Activated CD4-positive, alpha-beta T cell treated with anti-CD3 and anti-CD28 coated beads for 36 hours (primary cell): ENCODE data around the gene CRPPA. TPM values are rescaled to one million over a fixed set of nuclear protein-coding genes. Genes with fewer than 3 reads are reported as not detected.
"Not testable (repeated sequence)": the region's sequence is repeated elsewhere in the genome, so short reads cannot be mapped to it uniquely, and the experiment has no call there.

Source experiments
- ATAC-seq: fragments of 200-7000 bp; cut with Tn5 transposase; one replicate; pipeline ENCODE4 v1.10.0; 2021; ENCODE audit warnings: mild to moderate bottlenecking, moderate library complexity
- CTCF ChIA-PET: fragments of 350-600 bp; sonication (Branson Sonifier 250); formaldehyde crosslinking; loops from one replicate; lab custom pipeline; 2021; ENCODE audit warnings: antibody characterized with exemption; lab: Charles Lee
- POLR2A ChIA-PET: fragments of 350-600 bp; sonication (Branson Sonifier 250); formaldehyde crosslinking; loops from one replicate; lab custom pipeline; 2021; ENCODE audit warnings: antibody characterized with exemption, inconsistent platforms; lab: Charles Lee
- DNase-seq: peaks from one replicate; pipeline ENCODE4 v3.0.0-alpha.2; 2020
- H3K27ac Mint-ChIP-seq: one replicate; pipeline ENCODE4 v1.8.0; 2021; ENCODE audit warnings: mixed read lengths
- H3K27me3 Mint-ChIP-seq: one replicate; pipeline ENCODE4 v1.8.0; 2021; ENCODE audit warnings: mixed read lengths
- H3K36me3 Mint-ChIP-seq: one replicate; pipeline ENCODE4 v1.8.0; 2021; ENCODE audit warnings: low read depth, mixed read lengths
- H3K4me1 Mint-ChIP-seq: one replicate; pipeline ENCODE4 v1.8.0; 2021; ENCODE audit warnings: mixed read lengths
- H3K4me3 Mint-ChIP-seq: one replicate; pipeline ENCODE4 v1.8.0; 2021; ENCODE audit warnings: mild to moderate bottlenecking, moderate library complexity, mixed read lengths
- H3K9me3 Mint-ChIP-seq: one replicate; pipeline ENCODE4 v1.8.0; 2021; ENCODE audit warnings: low read depth, mixed read lengths
- intact Hi-C, 2 experiments: fragments of 100-400 bp; cut with DNase I in 1 of 2; cut with micrococcal nuclease in 1 of 2; formaldehyde crosslinking; loops; one replicate each; pipeline versions ENCODE4 v1.14.2 to v1.15.1; 2022 to 2024; cut with DNase I, micrococcal nuclease
- total RNA-seq, 2 experiments: library from RNA; stranded (reverse); gene quantifications; one replicate each; pipeline ENCODE4 v1.2.3, GENCODE V29; 2021

Gene CRPPA
- total RNA-seq, 2 experiments from 2014 or later, result 1.0 to 1.4 TPM

- Mint-ChIP-seq H3K27ac (no peak overlapping the region), H3K36me3 (peaks cover 15% of the 10 kb centered on the region), H3K4me1 (no peaks in the 10 kb centered on the region), H3K4me3 (no peak overlapping the region), H3K27me3 (no peaks in the 10 kb centered on the region), H3K9me3 (peaks cover 21% of the 10 kb centered on the region)
- DNase-seq, result no peak
- ChIA-PET CTCF (no interaction called here), POLR2A (no interaction called here)
- no peak for ATAC-seq
- intact Hi-C loops, result no loop called here
Observed at GRCh38 chr7:16396766-16397500, 24.4 kb downstream of the CRPPA start.

GRCh38 chr7:16395121-16395520, 26.2 kb downstream of the CRPPA start:
- no peaks in the 10 kb centered on the region for H3K4me1 Mint-ChIP-seq
- no peak for ATAC-seq
- no peak overlapping the region for H3K4me3 Mint-ChIP-seq
- ChIA-PET POLR2A (no interaction called here), CTCF (interaction anchor here (1.0 kb wide), 1 partner anchor 10 kb away, joined by 3 read pairs; no protein-coding TSS in a partner anchor)
- H3K27ac Mint-ChIP-seq, result no peak overlapping the region
- H3K9me3 Mint-ChIP-seq, result peaks cover 14% of the 10 kb centered on the region
- H3K36me3 Mint-ChIP-seq, result peaks cover 11% of the 10 kb centered on the region
- no peak for DNase-seq
- intact Hi-C loops, result no loop called here
- no peaks in the 10 kb centered on the region for H3K27me3 Mint-ChIP-seq

GRCh38 chr7:16393862-16394422, 27.4 kb downstream of the CRPPA start:
- no peak overlapping the region for H3K4me3 Mint-ChIP-seq
- no peaks in the 10 kb centered on the region for H3K27me3 Mint-ChIP-seq
- no peak overlapping the region for H3K27ac Mint-ChIP-seq
- no peak for ATAC-seq
- H3K36me3 Mint-ChIP-seq, result peaks cover 11% of the 10 kb centered on the region
- no peaks in the 10 kb centered on the region for H3K4me1 Mint-ChIP-seq
- DNase-seq, result no peak
- ChIA-PET CTCF (no interaction called here), POLR2A (no interaction called here)
- intact Hi-C loops, result no loop called here
- peaks cover 11% of the 10 kb centered on the region for H3K9me3 Mint-ChIP-seq

- Mint-ChIP-seq H3K4me3 (no peak overlapping the region), H3K27ac (no peak overlapping the region), H3K9me3 (peaks cover 10% of the 10 kb centered on the region), H3K4me1 (no peaks in the 10 kb centered on the region), H3K36me3 (peaks cover 10% of the 10 kb centered on the region), H3K27me3 (no peaks in the 10 kb centered on the region)
- intact Hi-C loops, result no loop called here
- ATAC-seq, result no peak
- CTCF ChIA-PET, result no interaction called here
- no peak for DNase-seq
- POLR2A ChIA-PET, result no interaction called here
Observed at GRCh38 chr7:16392990-16393523, 28.3 kb downstream of the CRPPA start.

- H3K4me1 Mint-ChIP-seq, H3K4me3 Mint-ChIP-seq, ATAC-seq, H3K27me3 Mint-ChIP-seq, intact Hi-C loops, H3K36me3 Mint-ChIP-seq, POLR2A ChIA-PET, CTCF ChIA-PET, DNase-seq, H3K27ac Mint-ChIP-seq, H3K9me3 Mint-ChIP-seq: not testable (repeated sequence)
Observed at GRCh38 chr7:16383786-16384185, 37.6 kb downstream of the CRPPA start.

- DNase-seq, H3K27ac Mint-ChIP-seq, POLR2A ChIA-PET, ATAC-seq, H3K4me3 Mint-ChIP-seq, H3K36me3 Mint-ChIP-seq, H3K9me3 Mint-ChIP-seq, H3K27me3 Mint-ChIP-seq, H3K4me1 Mint-ChIP-seq, intact Hi-C loops, CTCF ChIA-PET: not testable (repeated sequence)
Observed at GRCh38 chr7:16383103-16383502, 38.2 kb downstream of the CRPPA start.

Other genes with a start within 250 kb of the CRPPA start
- not detected for gene SOSTDC1, start 44.2 kb upstream of the CRPPA start, total RNA-seq
- gene LRRC72, start 105.3 kb upstream of the CRPPA start, total RNA-seq, result not detected
- gene ANKMY2, start 224.2 kb upstream of the CRPPA start, total RNA-seq, result 10 to 100 TPM in 1 of 2 experiments, 1 to 10 TPM in 1; 9.0 to 10.1 TPM
- 100 to 1,000 TPM; 106 to 113 TPM for gene BZW2, start 224.6 kb upstream of the CRPPA start, total RNA-seq